Endothelial cell of umbilical vein (primary cell): ENCODE data around the gene STK17A. TPM values are rescaled to one million over a fixed set of nuclear protein-coding genes. Genes with fewer than 3 reads are reported as not detected.

Source experiments
- BruUV-seq: library from RNA; stranded (reverse); fragments of 400-500 nt; replicated peaks from 2 replicates; lab custom pipeline; 2021; lab: Mats Ljungman, UMichigan
- CTCF ChIA-PET: fragments of 300-600, 350-600 bp; sonication (Branson Sonifier 250); formaldehyde crosslinking; loops from one replicate; lab custom pipeline; 2021; ENCODE audit warnings: antibody characterized with exemption, inconsistent platforms; lab: Charles Lee
- POLR2A ChIA-PET: fragments of 300-600, 350-600 bp; sonication (Branson Sonifier 250); formaldehyde crosslinking; loops from one replicate; lab custom pipeline; 2021; ENCODE audit warnings: antibody characterized with exemption, inconsistent platforms; lab: Charles Lee
- DNase-seq: peaks from one replicate; pipeline ENCODE4 v3.0.0-alpha.2; 2011; ENCODE audit warnings: low read depth, low spot score
- FAIRE-seq: peaks from 2 replicates; lab custom pipeline; 2011; peaks lifted over from hg19 to GRCh38; lab: Jason Lieb, UNC
- H2AFZ ChIP-seq: 2 replicates; pipeline ENCODE4 v1.6.0; 2012; ENCODE audit warnings: low read depth, low read length, control low read depth, inconsistent platforms
- H3K27ac ChIP-seq: 2 replicates; pipeline ENCODE4 v1.5.1; 2011; ENCODE audit warnings: low read depth, mild to moderate bottlenecking, control low read depth, low read length, moderate library complexity; ENCODE audit not compliant: insufficient read depth
- H3K27me3 ChIP-seq, 2 experiments: 2 replicates each; pipeline versions ENCODE4 v1.6.0 to v1.6.1; 2011; ENCODE audit warnings: low read length in 2 of 2, mixed read lengths in 1 of 2; ENCODE audit not compliant: control insufficient read depth in 2 of 2, insufficient read depth in 2 of 2
- H3K36me3 ChIP-seq, 2 experiments: 2 replicates in 1 of 2; 3 replicates in 1 of 2; pipeline ENCODE4 v1.5.1; 2011; ENCODE audit warnings: low read length in 2 of 2, mild to moderate bottlenecking in 1 of 2, moderate library complexity in 1 of 2; ENCODE audit not compliant: control insufficient read depth in 2 of 2, insufficient read depth in 2 of 2; ENCODE audit errors: extremely low read depth in 1 of 2
- H3K4me1 ChIP-seq: 3 replicates; pipeline ENCODE4 v1.5.1; 2011; ENCODE audit warnings: mild to moderate bottlenecking, low read length; ENCODE audit not compliant: control insufficient read depth, insufficient read depth; ENCODE audit errors: extremely low read depth
- H3K4me2 ChIP-seq: 2 replicates; pipeline ENCODE4 v1.6.1; 2011; ENCODE audit warnings: low read length, control low read depth, mixed read lengths; ENCODE audit not compliant: insufficient read depth
- H3K4me3 ChIP-seq, 3 experiments: fragments of 200-600 bp in 1 of 3; sonication (generic), shearing (Covaris generic) in 1 of 3; replicated peaks in 1 of 3; 2 replicates each; pipeline ENCODE4 v1.5.1; 2011 to 2016; ENCODE audit warnings: control low read depth in 3 of 3, low read length in 3 of 3, mild to moderate bottlenecking in 2 of 3, inconsistent platforms in 1 of 3, low read depth in 1 of 3, moderate library complexity in 1 of 3; ENCODE audit not compliant: insufficient read depth in 1 of 3
- H3K79me2 ChIP-seq: 2 replicates; pipeline ENCODE4 v1.6.0; 2012; ENCODE audit warnings: low read length, inconsistent platforms; ENCODE audit not compliant: control insufficient read depth, insufficient read depth
- H3K9ac ChIP-seq: replicated peaks from 2 replicates; pipeline ENCODE3; 2011; ENCODE audit warnings: low read length, control low read depth; ENCODE audit not compliant: insufficient read depth; ENCODE audit errors: extremely low read depth
- H3K9me1 ChIP-seq: replicated peaks from 3 replicates; pipeline ENCODE4 v1.6.0; 2011; ENCODE audit warnings: mild to moderate bottlenecking, low read length; ENCODE audit not compliant: control insufficient read depth, insufficient read depth; ENCODE audit errors: extremely low read depth
- H3K9me3 ChIP-seq: replicated peaks from 2 replicates; pipeline ENCODE4 v1.5.1; 2012; ENCODE audit warnings: low read length, inconsistent platforms; ENCODE audit not compliant: control insufficient read depth, insufficient read depth
- H4K20me1 ChIP-seq: replicated peaks from 2 replicates; pipeline ENCODE3; 2011; ENCODE audit warnings: mild to moderate bottlenecking, low read length; ENCODE audit not compliant: control insufficient read depth, insufficient read depth; ENCODE audit errors: extremely low read depth
- CTCF ChIP-seq, 2 donors: IDR thresholded peaks; 1 replicate in 1 of 2; 2 replicates in 1 of 2; pipeline ENCODE4 v1.5.1; 2011; ENCODE audit warnings: low read length in 2 of 2, mild to moderate bottlenecking in 2 of 2, moderate library complexity in 2 of 2, control low read depth in 1 of 2, inconsistent platforms in 1 of 2, low read depth in 1 of 2; ENCODE audit not compliant: insufficient read depth in 1 of 2; ENCODE audit errors: extremely low read depth in 1 of 2
- EZH2 ChIP-seq: IDR thresholded peaks from 2 replicates; pipeline ENCODE4 v1.6.1; 2012; ENCODE audit warnings: borderline replicate concordance, low read depth, mild to moderate bottlenecking, moderate library complexity, low read length, inconsistent platforms; ENCODE audit not compliant: severe bottlenecking
- FOS ChIP-seq: IDR thresholded peaks from 2 replicates; pipeline ENCODE4 v1.6.1; 2011; ENCODE audit warnings: mild to moderate bottlenecking, low read length, moderate library complexity, borderline replicate concordance; ENCODE audit not compliant: insufficient read depth
- GATA2 ChIP-seq: IDR thresholded peaks from 2 replicates; pipeline ENCODE4 v1.7.0; 2011; ENCODE audit warnings: low read depth, mild to moderate bottlenecking, moderate library complexity, mixed read lengths, low read length; ENCODE audit not compliant: insufficient read length, insufficient read depth
- JUN ChIP-seq: IDR thresholded peaks from 2 replicates; pipeline ENCODE4 v1.6.1; 2011; ENCODE audit warnings: borderline replicate concordance, low read depth; ENCODE audit not compliant: insufficient read length, insufficient read depth
- MAX ChIP-seq: IDR thresholded peaks from 2 replicates; pipeline ENCODE4 v1.6.1; 2011; ENCODE audit not compliant: insufficient read depth, insufficient read length
- MYC ChIP-seq: IDR thresholded peaks from one replicate; pipeline ENCODE4 v1.6.1; 2011; ENCODE audit warnings: mild to moderate bottlenecking, low read depth, low read length
- POLR2A ChIP-seq: IDR thresholded peaks from 2 replicates; pipeline ENCODE4 v1.6.1; 2012; ENCODE audit warnings: low read depth, mild to moderate bottlenecking, control low read depth, low read length
- POLR2AphosphoS5 ChIP-seq: IDR thresholded peaks from 2 replicates; pipeline ENCODE4 v1.6.1; 2012; ENCODE audit warnings: low read depth, mild to moderate bottlenecking, control low read depth, low read length, moderate library complexity; ENCODE audit not compliant: insufficient read depth
- dilution Hi-C: fragments of 300-500 bp; cut with MboI; formaldehyde crosslinking; loops from one replicate; pipeline ENCODE4 v1.15.0; 2019; ENCODE audit warnings: low sequenced_read_pairs; ENCODE audit not compliant: extremely low pct_ligation_motif_present
- intact Hi-C: fragments of 100-400 bp; cut with micrococcal nuclease; formaldehyde crosslinking; loops from one replicate; pipeline ENCODE4 v1.10.0; 2022
- polyA plus RNA-seq, 4 experiments: library from polyadenylated mRNA; depleted of rRNA in 3 of 4; stranded (reverse) in 3 of 4; unstranded in 1 of 4; fragments of >200 nt; gene quantifications; 2 replicates each; pipeline versions ENCODE4 v1.2.1 to v1.2.3, GENCODE V29; 2011 to 2012; ENCODE audit warnings: missing spikeins in 1 of 4
- total RNA-seq: library from RNA; stranded (reverse); gene quantifications from 2 replicates; pipeline ENCODE4 v1.2.3, GENCODE V29; 2021

STK17A gene
- total and polyA plus RNA-seq, 2 donors (not counting 3 experiments of a cell fraction or from before 2014, with no cell fraction given) = 11.7 to 58.8 TPM

- H4K20me1 ChIP-seq = no peaks in the 10 kb centered on the region
- dilution Hi-C loops (no loop called here), intact Hi-C loops (no loop called here)
- POLR2A ChIA-PET = interaction anchor here (1.0 kb wide), 1 partner anchor 13 kb away, joined by 3 read pairs; the partner anchor contains the start of gene STK17A
- H2AFZ ChIP-seq = peak overlapping the region; percentile 62
- DNase-seq (no peak), FAIRE-seq (no peak)
- no TSS peak for BruUV-seq
- no peaks in the 10 kb centered on the region for H3K9me3 ChIP-seq
- H3K9ac ChIP-seq = no peak overlapping the region
- peaks cover 9% of the 10 kb centered on the region for H3K4me1 ChIP-seq
- CTCF ChIA-PET = interaction anchor here (1.2 to 2.5 kb wide), 5 partner anchors 9 to 153 kb away, joined by 3 to 16 read pairs (median 4); partner anchors contain the start of gene STK17A
- TF ChIP-seq MAX (no peak), FOS (peak; percentile 31)
- no peak overlapping the region for H3K4me3 ChIP-seq
- H3K79me2 ChIP-seq = no peaks in the 10 kb centered on the region
- H3K9me1 ChIP-seq = no peaks in the 10 kb centered on the region
- H3K27ac ChIP-seq = no peak overlapping the region
- H3K4me2 ChIP-seq = no peak overlapping the region
- H3K27me3 ChIP-seq = no peaks in the 10 kb centered on the region
- H3K36me3 ChIP-seq = no peaks in the 10 kb centered on the region
These were observed 13.5 kb upstream of the STK17A start for GRCh38 chr7:43569424-43569823.

- TF ChIP-seq JUN (no peak), MYC (no peak), GATA2 (no peak), EZH2 (no peak), POLR2AphosphoS5 (no peak), MAX (no peak), POLR2A (no peak), CTCF (IDR thresholded peaks at IDR 0.05; ENCODE audit: extremely low read depth in 1 of 2, insufficient read depth in 1 of 2, low read depth in 1 of 2, low read length in 2 of 2) (no peak), FOS (no peak)
- Histone ChIP-seq H3K79me2 (no peaks in the 10 kb centered on the region), H4K20me1 (no peaks in the 10 kb centered on the region), H3K27me3 (no peaks in the 10 kb centered on the region), H3K4me1 (peaks cover 7% of the 10 kb centered on the region), H3K4me3 (no peak overlapping the region), H3K36me3 (no peaks in the 10 kb centered on the region), H3K4me2 (no peak overlapping the region), H2AFZ (no peak overlapping the region), H3K9me1 (no peaks in the 10 kb centered on the region), H3K9me3 (no peaks in the 10 kb centered on the region), H3K27ac (no peak overlapping the region), H3K9ac (no peak overlapping the region)
- no TSS peak for BruUV-seq
- ChIA-PET POLR2A (no interaction called here), CTCF (interaction anchor here (0.7 to 3.3 kb wide), 2 partner anchors 11 to 129 kb away, joined by 4 to 65 read pairs; partner anchors contain the start of gene STK17A)
- dilution Hi-C loops = no loop called here
- intact Hi-C loops = loop anchor here (5.0 kb wide), 1 partner anchor 336 kb away; the partner anchor contains the start of gene URGCP
- DNase-seq = no peak
- FAIRE-seq = no peak
These were observed 12.1 kb upstream of the STK17A start for GRCh38 chr7:43570688-43571365.
